Skeletal muscle tissue (tissue), 4 donors: ENCODE data around the gene CCT7. TPM values are rescaled to one million over a fixed set of nuclear protein-coding genes. Genes with fewer than 3 reads are reported as not detected.
"Not testable (repeated sequence)": the region's sequence is repeated elsewhere in the genome, so short reads cannot be mapped to it uniquely, and the experiment has no call there.

Experiments used
- H3K27ac ChIP-seq: one replicate; pipeline ENCODE4 v1.7.0; 2013; ENCODE audit warnings: mild to moderate bottlenecking, low read depth, low read length, inconsistent platforms
- H3K27me3 ChIP-seq, 3 donors: one replicate each; pipeline ENCODE4 v1.7.0; 2013; ENCODE audit warnings: low read length in 3 of 3; ENCODE audit not compliant: control insufficient read depth in 3 of 3, insufficient read depth in 3 of 3
- H3K36me3 ChIP-seq, 3 donors: one replicate each; pipeline ENCODE4 v1.7.0; 2013; ENCODE audit warnings: low read length in 3 of 3; ENCODE audit not compliant: control insufficient read depth in 3 of 3, insufficient read depth in 3 of 3
- H3K4me1 ChIP-seq, 3 donors: one replicate each; pipeline ENCODE4 v1.7.0; 2013; ENCODE audit warnings: low read length in 3 of 3, mild to moderate bottlenecking in 3 of 3; ENCODE audit not compliant: control insufficient read depth in 3 of 3, insufficient read depth in 3 of 3
- H3K4me3 ChIP-seq, 3 donors: one replicate each; pipeline ENCODE4 v1.7.0; 2013; ENCODE audit warnings: low read length in 3 of 3
- H3K9ac ChIP-seq, 3 donors: one replicate each; pipeline ENCODE4 v1.7.0; 2013; ENCODE audit warnings: low read length in 3 of 3, mild to moderate bottlenecking in 3 of 3, moderate library complexity in 2 of 3, low read depth in 1 of 3
- H3K9me3 ChIP-seq, 3 donors: one replicate each; pipeline ENCODE4 v1.7.0; 2013; ENCODE audit warnings: low read length in 3 of 3; ENCODE audit not compliant: control insufficient read depth in 3 of 3
- total RNA-seq: library from RNA; depleted of rRNA; stranded (reverse); fragments of >200 nt; gene quantifications from one replicate; pipeline ENCODE4 v1.2.3, GENCODE V29; 2014
- donor health status: Osteomylitis.

CCT7 gene
- total RNA-seq, 1 donor from 2014 or later, result 205 TPM

- Histone ChIP-seq H3K9ac (no peak overlapping the region), H3K4me1 (no peaks in the 10 kb centered on the region), H3K27ac (no peak overlapping the region), H3K27me3 (peaks cover 0 to 6% (median 0%) of the 10 kb centered on the region in 3 donors), H3K4me3 (no peak overlapping the region), H3K9me3 (no peaks in the 10 kb centered on the region), H3K36me3 (peaks cover 7 to 9% (median 7%) of the 10 kb centered on the region in 3 donors)
These were observed 25.2 kb downstream of the CCT7 start for GRCh38 chr2:73259276-73259675.

DNA sequence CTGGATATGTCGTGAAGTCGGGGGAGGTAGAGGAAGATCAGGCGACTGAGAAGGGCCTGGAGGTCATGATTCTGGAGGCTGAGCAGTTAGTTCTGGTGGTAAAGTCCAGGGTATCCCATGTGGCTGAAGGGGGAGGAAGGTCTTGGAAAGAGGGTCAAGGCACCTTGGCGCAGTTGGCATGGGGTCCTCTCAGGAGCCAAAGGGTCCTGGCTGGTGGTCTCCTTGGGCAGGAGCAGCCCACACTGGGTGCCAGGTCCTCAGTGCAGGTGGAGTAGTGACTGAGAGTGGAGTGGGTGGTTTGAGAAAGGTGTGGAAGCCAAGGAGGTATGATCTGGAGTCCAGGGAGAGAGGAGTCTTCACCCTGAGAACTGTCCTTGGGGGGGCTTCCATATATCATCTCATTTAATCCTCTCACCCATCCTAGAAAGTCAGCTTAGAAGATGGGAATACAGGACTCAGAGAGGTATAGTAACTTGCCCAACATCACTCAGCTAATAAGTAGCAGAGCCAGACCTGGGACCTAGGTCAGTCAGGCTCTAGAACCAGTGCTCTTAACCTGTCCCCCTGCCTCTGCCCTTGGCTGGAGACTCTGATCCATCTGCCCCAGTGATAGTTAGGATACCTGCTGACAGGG lies 25.7 kb downstream of the CCT7 start:
- no peak overlapping the region for H3K9ac ChIP-seq
- H3K27me3 ChIP-seq, result peaks cover 0 to 6% (median 0%) of the 10 kb centered on the region in 3 donors

DNA sequence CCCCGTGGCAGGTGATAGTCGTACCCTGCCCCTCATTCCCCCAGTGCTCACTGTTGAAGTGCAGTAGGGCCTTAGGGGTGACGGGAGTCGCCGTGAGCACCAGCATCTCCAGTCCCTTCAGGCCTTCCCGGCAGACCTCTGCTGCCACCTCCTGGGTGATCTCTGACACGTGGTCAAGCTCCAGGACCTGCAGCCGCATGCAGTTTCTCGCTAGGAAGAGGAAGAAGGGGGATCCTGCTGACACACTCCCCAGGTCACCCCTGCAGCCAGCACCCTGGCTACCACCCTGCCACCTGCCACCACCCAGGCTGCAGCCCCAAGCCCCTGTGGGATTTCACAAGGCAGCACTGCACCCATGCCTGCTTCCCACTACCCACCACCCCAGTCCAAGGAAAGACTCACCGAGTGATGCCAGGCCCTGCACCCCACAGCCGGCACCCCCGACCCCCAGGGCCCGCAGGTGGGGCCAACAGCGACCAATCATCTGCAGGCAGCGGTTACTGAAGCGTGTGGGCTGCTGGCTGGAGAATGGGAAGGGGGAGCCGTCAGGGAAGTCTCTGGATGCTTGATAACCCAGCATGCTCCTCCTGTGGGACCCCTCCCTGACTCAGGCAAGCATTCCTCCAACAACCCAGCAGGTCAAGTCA lies 26.4 kb downstream of the CCT7 start:
- Histone ChIP-seq H3K27ac (no peak overlapping the region), H3K27me3 (peaks cover 0 to 6% (median 0%) of the 10 kb centered on the region in 3 donors), H3K4me1 (no peaks in the 10 kb centered on the region), H3K4me3 (no peak overlapping the region), H3K9me3 (no peaks in the 10 kb centered on the region), H3K9ac (no peak overlapping the region), H3K36me3 (no peaks in the 10 kb centered on the region)

More for the DNA sequence above, 25.7 kb downstream of the CCT7 start:
- Histone ChIP-seq H3K27ac (no peak overlapping the region), H3K36me3 (peaks cover 1 to 4% (median 3%) of the 10 kb centered on the region in 3 donors), H3K4me3 (no peak overlapping the region), H3K9me3 (no peaks in the 10 kb centered on the region), H3K4me1 (no peaks in the 10 kb centered on the region)

DNA sequence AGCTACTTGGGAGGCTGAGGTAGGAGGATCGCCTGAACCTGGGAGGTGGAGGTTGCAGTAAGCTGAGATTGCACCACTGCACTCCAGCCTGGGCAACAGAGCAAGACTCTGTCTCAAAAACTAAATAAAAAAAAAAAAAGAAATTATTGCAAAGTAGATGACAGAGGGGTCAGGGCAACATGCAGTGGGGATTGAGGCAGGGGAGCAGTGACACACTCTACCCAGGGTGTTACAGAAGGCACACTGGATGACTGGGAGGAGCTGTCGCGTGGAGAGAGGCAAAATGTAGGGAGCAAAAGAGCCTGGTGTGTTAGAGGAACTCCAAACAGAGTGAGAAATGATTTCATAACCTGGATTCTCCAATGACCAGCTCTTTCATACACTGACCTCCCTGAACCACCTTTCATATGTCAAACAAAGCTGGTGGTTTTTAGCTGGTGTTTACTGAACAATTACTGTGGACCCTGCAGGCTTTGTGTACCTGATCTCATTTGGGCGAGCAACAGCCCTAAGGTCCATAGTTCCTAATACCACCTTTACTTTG lies 28.1 kb downstream of the CCT7 start:
- no peaks in the 10 kb centered on the region for H3K36me3 ChIP-seq
- H3K9ac ChIP-seq, result no peak overlapping the region

DNA sequence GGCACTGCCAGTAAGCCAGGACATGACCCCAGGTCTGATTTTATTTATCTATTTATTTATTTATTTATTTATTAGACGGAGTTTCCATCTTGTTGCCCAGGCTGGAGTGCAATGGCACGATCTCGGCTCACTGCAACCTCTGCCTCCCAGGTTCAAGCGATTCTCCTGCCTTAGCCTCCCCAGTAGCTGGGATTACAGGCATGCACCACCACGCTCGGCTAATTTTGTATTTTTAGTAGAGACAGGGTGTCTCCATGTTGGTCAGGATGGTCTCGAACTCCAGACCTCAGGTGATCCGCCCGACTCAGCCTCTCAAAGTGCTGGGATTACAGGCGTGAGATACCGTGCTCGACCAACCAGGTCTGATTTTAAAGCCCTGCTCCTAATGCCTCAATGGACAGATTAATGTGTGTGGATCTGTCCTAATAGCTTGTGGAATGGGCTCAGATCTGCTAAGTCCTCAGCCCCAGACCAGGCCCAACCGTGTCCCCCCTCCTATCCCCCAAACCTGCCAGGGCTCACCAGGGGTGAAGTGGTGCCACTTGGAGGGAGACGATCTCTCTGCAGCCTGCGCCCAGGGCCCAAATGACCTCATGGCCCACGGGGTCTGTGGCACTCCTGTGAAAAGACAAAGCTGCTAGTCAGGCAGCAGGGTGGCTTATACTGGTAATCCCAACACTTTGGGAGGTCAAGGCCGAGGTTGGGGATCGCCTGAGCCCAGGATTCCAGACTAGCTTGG lies 28.8 kb downstream of the CCT7 start:
- not testable (repeated sequence) for H3K9me3 ChIP-seq, H3K4me3 ChIP-seq, H3K9ac ChIP-seq, H3K4me1 ChIP-seq, H3K27ac ChIP-seq, H3K36me3 ChIP-seq
- peaks cover 16 to 26% (median 18%) of the 10 kb centered on the region in 3 donors for H3K27me3 ChIP-seq

More for the DNA sequence above, 28.1 kb downstream of the CCT7 start:
- Histone ChIP-seq H3K9me3 (no peaks in the 10 kb centered on the region), H3K4me1 (no peaks in the 10 kb centered on the region), H3K27me3 (peaks cover 11 to 21% (median 13%) of the 10 kb centered on the region in 3 donors), H3K4me3 (no peak overlapping the region), H3K27ac (no peak overlapping the region)

DNA sequence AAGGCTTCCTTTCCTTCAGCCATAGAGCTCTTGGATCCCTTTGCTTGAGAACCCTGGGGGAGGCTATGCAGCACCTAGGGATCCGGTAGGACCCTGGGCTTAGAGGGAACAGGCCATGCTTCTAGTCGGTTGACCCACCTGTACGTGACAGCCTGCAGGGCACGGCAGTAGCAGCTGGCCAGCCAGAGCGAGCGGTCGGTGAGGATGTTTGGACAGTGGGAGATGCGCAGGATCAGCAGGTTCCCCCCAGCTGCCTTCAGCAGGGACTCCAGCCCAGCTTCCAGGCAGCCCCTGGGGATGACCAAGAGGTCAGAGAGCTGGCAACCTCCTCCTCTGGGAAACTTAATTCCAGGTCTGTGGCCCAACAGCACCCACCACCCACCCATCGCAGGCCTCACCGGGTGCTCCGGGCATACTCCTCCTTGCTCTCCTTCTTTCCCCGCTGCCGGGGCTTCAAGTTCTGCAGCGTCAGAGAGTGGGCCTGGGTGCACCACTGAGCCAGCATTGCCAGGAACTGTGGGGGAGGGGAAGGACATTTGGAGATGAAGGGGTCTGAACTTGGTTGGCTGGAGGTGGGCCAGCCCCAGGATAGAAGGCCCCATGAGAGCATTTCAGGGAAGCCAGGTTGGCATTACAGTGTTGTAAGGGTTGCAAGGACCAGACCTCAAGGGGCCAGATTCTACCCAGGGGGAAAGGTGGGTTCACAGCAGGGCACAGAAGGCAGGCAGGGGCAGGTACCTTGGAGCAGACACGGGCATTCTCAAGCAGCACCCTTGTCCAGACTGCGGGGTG lies 29.6 kb downstream of the CCT7 start:
- no peaks in the 10 kb centered on the region for H3K9me3 ChIP-seq
- H3K9ac ChIP-seq, result no peak overlapping the region
- no peak overlapping the region for H3K4me3 ChIP-seq
- peaks cover 25 to 34% (median 27%) of the 10 kb centered on the region in 3 donors for H3K27me3 ChIP-seq
- H3K4me1 ChIP-seq, result peaks cover 0 to 5% (median 3%) of the 10 kb centered on the region in 3 donors
- H3K36me3 ChIP-seq, result no peaks in the 10 kb centered on the region
- H3K27ac ChIP-seq, result no peak overlapping the region

DNA sequence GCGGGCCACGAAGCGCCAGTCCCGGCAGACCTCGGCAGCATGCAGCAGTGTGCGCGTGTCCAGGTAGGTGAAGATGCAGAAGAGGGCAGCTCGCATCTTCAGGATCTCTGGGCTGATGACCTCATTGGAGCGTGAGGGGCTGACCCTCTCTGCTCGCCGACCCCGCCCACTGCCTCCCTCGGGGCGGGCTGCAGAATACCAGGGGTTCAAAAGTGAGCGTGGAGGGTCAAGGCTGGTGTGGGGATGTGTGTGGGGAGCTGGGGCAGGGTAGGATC lies 30.2 kb downstream of the CCT7 start:
- peaks cover 28 to 40% (median 29%) of the 10 kb centered on the region in 3 donors for H3K27me3 ChIP-seq
- no peak overlapping the region for H3K27ac ChIP-seq
- H3K36me3 ChIP-seq, result no peaks in the 10 kb centered on the region
- H3K9ac ChIP-seq, result no peak overlapping the region
- H3K4me3 ChIP-seq, result no peak overlapping the region
- H3K4me1 ChIP-seq, result peaks cover 0 to 9% (median 4%) of the 10 kb centered on the region in 3 donors
- no peaks in the 10 kb centered on the region for H3K9me3 ChIP-seq

DNA sequence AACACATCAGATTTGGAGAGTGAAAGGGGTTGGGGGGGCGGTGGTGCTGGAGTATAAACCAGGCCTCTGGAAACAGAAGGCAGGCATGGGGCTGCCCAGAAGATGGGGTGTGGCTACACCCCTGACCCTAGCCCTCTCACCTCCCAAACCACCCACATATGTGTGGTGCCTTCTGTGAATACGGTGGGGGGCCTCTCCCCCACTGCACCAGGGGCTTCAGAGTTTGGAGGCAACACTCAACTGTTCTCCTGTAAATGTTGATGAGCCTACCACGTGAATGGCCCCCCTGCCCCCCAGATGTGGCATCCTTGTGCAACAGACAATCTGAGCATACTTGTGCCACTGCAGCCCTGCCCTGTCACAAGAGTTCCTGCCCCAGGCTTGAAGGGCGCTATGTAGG lies 30.7 kb downstream of the CCT7 start:
- peaks cover 31 to 45% (median 34%) of the 10 kb centered on the region in 3 donors for H3K27me3 ChIP-seq
- no peaks in the 10 kb centered on the region for H3K9me3 ChIP-seq
- peaks cover 0 to 9% (median 4%) of the 10 kb centered on the region in 3 donors for H3K4me1 ChIP-seq
- H3K4me3 ChIP-seq, result no peak overlapping the region
- H3K36me3 ChIP-seq, result no peaks in the 10 kb centered on the region
- no peak overlapping the region for H3K27ac ChIP-seq
- no peak overlapping the region for H3K9ac ChIP-seq

- H3K4me1 ChIP-seq, result peaks cover 0 to 9% (median 4%) of the 10 kb centered on the region in 3 donors
- H3K27me3 ChIP-seq, result peaks cover 37 to 50% (median 39%) of the 10 kb centered on the region in 3 donors
- H3K9ac ChIP-seq, result no peak overlapping the region
- H3K27ac ChIP-seq, result no peak overlapping the region
- no peaks in the 10 kb centered on the region for H3K36me3 ChIP-seq
- no peak overlapping the region for H3K4me3 ChIP-seq
- H3K9me3 ChIP-seq, result no peaks in the 10 kb centered on the region
These were observed 31.4 kb downstream of the CCT7 start for GRCh38 chr2:73265298-73266060.
